Skin epidermis (tissue), 12 donors: ENCODE data around the gene KLHL36.

ENCODE experiments used
- H3K27ac ChIP-seq, 21 experiments: fragments of 200-600 bp; sonication (generic) in 11 of 21; one replicate each; pipeline ENCODE4 v1.5.0; 2020; ENCODE audit warnings: mild to moderate bottlenecking in 3 of 21, inconsistent platforms in 2 of 21, moderate library complexity in 2 of 21
- H3K4me3 ChIP-seq, 7 experiments: fragments of 200-600 bp; sonication (generic) in 2 of 7; one replicate each; pipeline ENCODE4 v1.5.0; 2020; ENCODE audit warnings: inconsistent platforms in 2 of 7, mild to moderate bottlenecking in 2 of 7, moderate library complexity in 1 of 7

The KLHL36 gene

DNA sequence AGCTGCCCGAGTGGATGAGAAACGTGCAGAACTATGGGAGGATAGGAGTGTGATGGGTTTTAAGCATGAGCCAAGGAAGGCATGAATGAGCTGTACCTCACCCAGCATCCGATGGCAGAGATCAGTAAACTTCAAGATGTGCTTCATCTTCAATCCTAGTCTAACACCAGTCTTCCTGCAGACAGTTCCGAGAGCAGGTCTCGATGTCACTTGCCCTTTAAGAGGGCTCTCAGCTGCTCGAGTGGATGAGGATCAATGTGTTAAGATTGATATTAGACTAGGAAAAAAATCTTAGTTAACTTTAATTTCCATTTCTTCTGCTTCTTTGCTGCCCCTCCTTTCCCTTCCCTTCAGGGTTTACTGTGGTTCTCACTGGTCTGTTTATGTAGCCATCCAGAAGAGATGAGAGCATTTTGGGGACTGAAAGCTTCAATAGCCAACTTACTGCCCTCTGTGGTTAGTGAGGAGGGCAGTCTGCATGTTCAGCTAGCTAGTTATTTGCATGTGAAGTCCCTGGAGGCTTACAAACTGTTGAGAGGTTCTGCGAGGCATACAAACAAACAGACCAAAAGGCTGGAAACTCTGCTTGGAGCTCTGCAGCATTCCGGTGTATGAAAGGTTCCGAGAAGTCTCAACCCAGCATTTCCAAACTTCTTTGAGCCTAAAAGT is 15.3 kb downstream of the KLHL36 start:
- H3K4me3 ChIP-seq, result no peak overlapping the region
- H3K27ac ChIP-seq, result no peak overlapping the region

DNA sequence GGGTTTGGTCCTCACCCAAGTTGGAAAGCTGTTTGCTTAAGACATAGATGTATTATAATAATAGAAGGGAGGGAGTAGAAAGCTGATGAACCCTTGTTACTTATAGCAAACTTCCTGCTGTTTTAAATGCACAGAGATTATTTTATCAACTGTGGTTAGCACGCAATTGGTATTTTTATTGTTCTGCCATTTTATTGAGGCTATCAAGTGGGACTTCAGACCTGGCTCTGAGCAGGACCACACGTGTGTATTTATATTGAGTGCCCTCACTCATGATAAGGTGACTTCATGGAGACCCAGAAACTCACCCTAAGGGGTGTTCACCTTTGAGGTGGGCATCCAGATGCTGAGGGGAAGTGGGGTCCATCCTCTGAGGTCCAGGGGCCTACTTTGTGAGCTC is 17.0 kb downstream of the KLHL36 start:
- Histone ChIP-seq H3K27ac (no peak overlapping the region), H3K4me3 (no peak overlapping the region)

DNA sequence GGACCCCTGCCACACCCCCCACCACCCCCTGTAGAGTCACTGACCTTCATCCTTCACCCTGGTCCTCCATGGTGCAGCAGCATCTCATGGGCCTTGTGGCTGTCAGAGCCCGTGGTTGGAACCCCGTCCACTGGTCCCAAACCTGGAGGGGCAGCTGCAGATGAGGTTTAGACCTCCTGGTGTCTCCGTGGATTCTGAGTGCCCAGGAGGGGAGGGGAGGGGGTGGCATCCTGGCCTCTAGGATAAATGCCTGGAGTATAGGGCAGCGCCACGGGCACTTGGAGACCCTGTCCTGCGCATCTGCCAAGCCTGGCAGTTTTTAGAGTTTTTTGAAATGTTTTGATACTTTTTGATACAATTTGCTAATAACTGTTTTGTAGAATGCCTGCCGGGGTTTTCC is 17.5 kb downstream of the KLHL36 start:
- Histone ChIP-seq H3K4me3 (no peak overlapping the region), H3K27ac (no peak overlapping the region)

DNA sequence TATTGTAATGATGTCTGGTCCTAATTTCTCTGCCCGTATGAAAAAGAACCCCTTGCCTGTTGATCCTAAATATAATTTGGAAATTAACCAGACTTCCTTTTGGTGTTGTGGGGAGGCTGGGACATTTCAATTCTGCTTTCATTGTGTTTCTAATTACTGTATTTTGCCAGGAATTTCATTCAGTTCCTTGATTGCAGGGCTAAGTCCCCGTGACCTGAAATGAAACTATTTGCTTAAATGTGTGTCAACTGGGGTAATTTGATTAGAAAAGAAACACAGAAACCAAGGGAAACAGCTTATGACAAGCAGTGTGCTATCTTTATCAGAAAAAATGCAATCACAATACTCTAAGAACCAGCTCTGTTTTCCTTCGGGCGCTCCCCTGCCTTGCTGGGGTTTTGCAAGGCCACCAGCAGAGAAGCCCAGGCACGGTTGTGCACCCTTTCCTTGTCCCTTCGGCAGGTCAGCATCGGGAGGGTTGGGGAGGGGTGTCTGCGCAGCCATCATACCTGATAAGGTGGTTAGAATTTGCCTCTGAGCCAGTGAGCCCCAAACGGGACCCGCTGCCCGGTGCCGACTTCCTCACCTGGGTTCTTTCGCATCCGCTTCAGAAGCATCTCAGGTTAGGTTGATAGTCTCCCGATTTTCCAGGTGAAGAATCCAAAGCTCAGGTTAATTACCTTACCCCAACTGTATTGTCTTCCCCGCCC is 19.4 kb downstream of the KLHL36 start:
- Histone ChIP-seq H3K4me3 (no peak overlapping the region), H3K27ac (no peak overlapping the region)

DNA sequence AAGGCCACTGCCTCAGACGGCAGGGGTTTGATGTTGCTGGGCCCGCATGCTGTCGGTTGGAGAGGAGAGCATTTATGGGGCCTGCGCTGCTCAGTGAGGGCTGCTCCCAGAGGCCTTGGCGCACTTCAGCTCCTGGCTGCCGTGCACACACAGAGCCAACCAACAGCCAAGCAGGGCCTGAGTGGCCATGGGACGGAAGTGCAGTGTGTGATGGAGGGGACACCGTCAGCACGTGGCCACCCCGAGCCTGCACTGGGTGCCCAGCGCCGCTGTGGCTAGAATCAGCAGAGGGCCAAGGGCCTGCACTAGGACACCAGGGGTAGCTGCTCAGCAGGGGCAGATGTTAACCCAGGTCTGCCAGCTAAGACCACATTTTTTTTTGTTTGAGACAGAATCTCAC is 21.8 kb downstream of the KLHL36 start:
- H3K27ac ChIP-seq, result no peak overlapping the region

DNA sequence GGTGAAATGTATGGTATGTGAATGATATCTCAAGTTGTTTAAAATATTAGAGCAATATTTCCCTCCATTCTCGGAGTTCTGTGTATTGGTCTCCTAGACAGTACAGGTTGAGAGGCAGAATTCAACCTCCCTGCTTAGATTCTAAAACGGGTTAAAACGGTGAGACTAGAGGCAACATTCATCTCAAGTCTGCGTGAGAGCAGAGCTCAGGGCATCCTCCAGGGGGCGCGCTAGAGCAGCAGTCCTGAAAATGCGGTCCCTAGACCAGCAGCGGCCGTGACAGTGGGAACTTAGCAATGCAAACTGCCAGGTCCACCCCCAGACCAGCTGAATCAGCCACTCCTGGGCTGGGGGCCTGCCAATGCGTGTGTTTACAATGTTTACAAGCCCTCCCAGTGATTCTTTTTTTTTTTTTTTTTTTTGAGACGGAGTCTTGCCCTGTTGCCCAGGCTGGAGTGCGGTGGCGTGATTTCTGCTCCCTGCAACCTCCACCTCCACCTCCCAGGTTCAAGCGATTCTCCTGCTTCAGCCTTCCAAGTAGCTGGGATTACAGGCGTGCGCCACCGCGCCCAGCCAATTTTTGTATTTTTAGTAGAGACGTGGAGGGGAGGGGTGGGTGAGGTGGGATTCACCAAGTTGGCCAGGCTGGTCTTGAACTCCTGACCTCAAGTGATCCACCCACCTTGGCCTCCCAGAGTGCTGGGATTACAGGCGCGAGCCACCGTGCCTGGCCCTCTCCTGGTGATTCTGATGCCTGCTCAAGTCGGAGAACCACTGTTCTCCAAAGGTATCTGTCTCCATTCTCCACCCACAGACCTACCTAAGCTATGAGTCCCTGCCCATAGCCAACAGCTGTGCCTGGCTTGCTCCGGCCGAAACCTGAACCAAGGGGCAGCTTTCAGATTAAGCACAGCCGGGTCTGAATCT is 24.2 kb downstream of the KLHL36 start:
- no peak overlapping the region for H3K27ac ChIP-seq
- no peak overlapping the region for H3K4me3 ChIP-seq

More for the DNA sequence above, 21.8 kb downstream of the KLHL36 start:
- H3K4me3 ChIP-seq, result no peak overlapping the region

DNA sequence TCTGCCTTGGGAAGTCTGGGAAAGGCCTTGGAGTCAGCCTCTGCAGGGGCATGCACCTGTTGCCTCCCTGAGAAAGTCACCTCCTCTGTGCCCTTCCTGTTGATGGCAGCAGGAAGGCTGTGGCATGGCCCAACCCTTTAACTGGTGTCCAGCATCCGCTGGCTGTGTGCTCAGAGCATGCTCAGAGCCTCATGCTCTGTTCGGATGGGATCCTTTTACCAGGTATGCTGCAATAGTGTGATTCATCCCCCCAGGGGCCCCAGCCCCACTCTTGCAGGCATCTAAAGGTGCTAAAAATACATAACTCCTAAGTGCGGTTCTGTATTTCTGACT is 24.9 kb downstream of the KLHL36 start:
- H3K4me3 ChIP-seq, result no peak overlapping the region

DNA sequence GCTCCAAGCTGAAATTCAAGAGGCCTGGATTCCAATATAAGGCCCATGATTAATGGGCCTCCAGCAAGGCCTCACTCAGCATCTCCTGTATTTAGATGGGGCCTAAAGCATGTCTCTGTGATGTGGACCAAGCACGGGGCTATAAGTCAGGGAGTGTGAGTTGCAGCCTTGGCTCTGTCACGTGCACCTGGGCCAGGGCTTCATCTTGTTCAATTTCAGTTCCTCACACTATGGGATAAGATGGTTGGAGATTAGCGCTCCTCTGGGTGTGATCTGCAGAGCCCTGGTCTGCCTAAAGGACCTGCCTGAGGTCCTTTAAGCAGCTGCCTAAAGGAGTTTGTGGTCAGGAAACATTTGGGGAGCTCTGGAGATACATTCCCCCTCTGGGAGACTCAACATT is 25.2 kb downstream of the KLHL36 start:
- H3K27ac ChIP-seq, result no peak overlapping the region
- no peak overlapping the region for H3K4me3 ChIP-seq

More for the DNA sequence above, 24.9 kb downstream of the KLHL36 start:
- H3K27ac ChIP-seq, result no peak overlapping the region

DNA sequence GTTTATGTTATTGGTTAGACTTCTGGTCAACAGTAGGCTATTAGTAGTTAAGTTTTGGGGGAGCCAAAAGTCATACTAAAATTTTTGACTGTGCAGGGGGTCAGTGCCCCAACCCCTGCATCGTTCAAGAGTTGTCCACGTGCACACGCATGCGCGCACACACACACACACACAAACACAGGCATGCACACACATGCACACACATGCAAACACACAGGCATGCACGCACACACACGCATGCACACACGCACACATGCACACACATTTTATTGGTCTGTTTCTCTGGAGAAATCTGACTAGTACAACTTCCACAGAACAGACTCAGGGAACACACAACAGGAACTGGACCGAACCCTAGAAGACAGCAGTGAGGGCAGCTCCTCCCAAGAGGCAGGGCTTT is 27.1 kb downstream of the KLHL36 start:
- H3K27ac ChIP-seq, result no peak overlapping the region

DNA sequence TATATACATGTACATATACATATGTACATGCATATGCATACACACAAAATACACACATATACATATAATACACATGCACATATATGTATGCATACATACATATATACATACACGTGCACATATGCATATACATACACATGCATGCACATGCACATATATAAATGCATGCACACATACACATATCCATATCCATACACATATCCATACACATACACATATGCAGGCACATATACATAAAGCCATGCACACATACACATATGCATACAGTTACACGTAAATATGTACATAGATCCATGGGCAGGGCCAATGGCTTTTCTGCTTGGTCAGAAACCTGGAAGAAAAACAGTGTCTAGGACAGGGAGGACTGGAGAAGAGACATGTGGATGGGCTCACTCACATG is 27.6 kb downstream of the KLHL36 start:
- H3K27ac ChIP-seq, result no peak overlapping the region
- H3K4me3 ChIP-seq, result no peak overlapping the region

More for the DNA sequence above, 27.1 kb downstream of the KLHL36 start:
- H3K4me3 ChIP-seq, result no peak overlapping the region

DNA sequence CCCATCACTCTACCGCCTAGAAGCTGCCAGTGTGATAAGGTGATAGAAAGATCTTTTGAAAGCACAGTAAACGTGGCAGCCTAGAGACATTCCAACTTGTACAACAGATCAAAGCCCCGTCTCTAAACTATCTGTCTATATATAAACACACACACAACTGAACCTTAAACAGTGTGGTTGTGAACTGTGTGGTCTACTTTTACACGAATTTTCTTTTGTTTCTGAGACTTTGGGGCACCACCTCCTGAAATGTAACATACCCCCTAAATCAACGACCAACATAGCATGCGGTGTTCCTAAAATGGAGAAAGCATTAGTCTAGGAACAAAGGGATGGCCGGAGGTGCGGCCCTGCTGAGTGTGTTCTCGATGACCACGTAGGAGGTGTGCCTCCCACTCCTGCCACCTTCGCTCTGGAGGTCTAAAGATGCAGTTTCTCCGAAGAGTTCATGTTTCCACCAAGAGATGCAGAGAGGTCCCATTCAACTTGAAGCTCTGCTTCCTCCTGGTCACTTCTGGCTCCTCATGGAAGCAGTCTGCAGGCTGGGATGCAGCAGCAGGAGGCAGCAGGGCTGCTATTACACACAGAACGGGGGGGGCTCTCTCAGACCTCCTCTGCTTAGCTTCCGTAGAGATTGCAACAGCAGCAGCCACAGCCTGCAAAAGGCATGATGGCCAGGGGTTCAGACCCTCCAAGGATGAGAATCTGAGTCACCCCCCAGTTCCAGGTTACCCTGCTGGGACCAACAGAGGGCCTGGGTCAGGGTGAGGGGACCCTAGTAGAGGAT is 28.9 kb downstream of the KLHL36 start:
- H3K4me3 ChIP-seq, result no peak overlapping the region
- H3K27ac ChIP-seq, result no peak overlapping the region

DNA sequence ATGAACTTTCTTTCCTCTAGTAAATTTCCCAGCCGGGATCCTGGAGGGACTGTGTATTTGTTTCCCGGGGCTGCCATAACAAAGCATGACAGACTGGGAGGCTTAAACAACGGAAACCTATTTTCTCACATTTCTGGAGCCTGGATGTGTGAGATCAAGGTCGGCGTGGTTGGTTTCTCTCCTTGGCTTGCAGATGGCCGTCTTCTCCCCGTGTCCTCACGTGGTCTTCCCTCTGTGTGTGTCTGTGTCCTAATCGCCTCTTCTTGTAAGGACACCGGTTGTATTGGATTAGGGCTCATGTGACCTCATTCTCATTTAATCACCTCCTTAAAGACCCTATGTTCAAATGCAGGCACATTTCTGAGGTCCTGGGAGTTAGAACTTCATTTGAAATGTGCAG is 29.5 kb downstream of the KLHL36 start:
- Histone ChIP-seq H3K27ac (no peak overlapping the region), H3K4me3 (no peak overlapping the region)

DNA sequence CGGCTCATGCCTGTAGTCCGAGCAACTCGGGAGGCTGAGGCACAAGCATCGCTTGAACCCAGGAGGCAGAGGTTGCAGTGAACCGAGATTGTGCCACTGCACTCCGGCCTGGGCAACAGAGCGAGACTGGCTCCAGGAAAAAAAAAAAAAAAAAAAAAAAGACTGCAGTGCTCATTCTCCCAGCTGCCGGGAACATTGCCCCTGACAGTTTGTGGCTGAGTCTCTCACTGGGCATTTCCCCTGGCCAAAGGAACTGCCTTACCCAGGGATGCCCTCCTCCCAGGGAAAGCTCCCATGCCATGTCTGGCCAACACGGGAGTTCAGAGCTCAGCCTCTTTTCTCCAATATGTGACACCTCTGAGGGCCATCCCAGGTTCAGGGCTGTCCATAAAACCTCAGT is 30.2 kb downstream of the KLHL36 start:
- no peak overlapping the region for H3K27ac ChIP-seq
- no peak overlapping the region for H3K4me3 ChIP-seq

DNA sequence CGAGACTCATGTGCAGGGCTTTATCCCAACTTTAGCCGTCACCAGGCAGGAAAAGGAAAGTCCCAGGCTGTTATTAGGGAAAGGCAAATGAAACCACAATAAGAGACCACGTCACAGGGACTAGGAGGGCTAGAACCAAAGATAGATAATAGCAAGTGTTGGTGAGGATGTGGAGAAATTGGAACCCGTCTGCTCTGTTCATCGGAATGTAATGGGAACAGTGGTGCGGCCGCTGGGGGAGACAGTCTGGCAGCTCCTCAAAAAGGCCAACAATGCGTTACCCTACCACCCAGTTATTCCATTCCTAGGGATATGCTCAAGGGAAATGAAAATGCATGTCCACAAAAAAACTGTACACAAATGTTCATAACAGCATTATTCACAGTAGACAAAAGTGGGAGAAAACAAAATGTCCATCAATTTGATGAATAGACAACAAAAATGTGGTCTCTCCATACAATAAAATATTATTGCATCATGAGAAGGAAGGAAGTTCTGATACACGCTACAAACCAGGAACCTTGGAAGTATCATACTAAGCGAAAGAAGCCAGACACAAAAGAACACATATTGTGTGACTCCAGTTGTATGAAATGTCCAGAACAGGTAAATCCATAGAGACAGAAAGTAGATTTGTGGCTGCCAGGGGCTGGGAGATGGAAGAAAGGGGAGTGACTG is 32.0 kb downstream of the KLHL36 start:
- Histone ChIP-seq H3K27ac (no peak overlapping the region), H3K4me3 (no peak overlapping the region)

DNA sequence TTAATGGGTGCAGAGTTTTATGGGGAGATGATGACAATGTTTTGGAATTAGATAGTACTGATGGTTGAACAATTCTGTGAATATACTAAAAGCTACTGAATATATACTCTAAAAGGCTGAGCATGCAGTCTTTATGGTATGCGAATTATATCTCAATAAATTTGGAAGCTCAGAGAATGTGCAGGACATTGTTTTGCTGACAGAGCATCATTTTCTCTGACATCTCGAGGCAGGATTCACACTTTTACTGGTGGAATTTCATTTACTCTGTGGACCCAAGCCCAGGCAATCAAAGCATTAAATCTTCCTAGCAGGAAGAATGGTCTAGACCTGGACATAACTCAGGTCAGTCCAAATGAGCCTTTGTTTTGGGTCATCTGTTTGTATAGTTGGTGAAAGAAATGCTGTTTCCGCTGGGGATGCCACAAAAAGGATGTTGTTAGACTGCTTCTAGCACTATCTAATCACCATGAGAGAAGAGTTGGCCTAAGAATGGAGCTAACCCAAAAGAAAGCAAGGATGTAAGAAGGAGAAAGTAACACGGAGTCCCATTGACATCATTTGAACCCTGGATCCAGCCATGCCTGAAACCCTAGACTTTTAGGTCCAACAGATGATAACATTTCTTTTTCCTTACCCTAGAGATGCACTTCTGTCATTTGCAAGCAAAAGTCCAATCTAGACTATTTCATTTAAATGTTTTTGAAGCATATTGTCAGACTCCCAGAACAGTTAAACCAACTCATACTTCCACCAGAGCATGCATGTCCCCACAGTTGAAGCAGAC is 32.7 kb downstream of the KLHL36 start:
- H3K4me3 ChIP-seq, result no peak overlapping the region

DNA sequence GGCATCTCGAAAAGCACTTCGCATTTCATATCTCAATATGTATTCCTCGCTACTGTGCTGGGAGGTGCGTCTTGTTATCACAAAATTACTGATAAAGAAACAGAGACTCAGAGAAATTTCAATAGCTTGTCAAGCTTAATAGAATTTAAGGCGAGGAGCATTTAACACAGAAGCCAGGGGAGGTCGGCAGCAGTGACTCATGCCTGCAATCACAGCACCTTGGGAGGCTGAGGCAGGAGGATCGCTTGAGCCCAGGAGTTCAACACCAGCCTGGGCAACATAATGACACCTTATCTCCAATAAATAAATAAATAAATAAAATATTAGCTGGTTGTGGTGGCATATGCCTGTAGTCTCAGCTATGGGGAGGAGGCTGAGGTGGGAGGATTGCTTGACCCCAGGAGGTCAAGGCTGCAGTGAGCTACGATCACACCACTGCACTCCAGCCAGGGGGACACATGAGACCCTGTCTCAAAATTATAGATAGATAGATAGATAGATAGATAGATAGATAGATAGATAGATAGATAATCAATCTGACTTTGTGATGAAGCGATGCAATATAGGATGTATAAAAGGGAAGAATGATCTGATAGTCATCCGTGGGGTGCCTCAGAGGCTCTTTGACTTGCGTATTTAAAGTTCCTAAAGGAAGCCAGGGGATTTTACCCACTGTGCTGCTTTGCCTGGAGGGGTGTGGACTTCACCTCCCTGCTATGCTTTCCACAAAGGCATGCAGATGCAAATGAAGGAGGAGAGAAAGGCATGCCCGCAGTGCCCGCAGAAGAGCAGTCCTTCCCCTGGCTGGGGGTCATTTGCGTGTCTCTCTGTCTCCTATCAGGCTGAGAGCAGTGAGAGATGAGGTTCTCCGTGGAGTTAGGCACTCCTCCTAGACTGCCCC is 35.6 kb downstream of the KLHL36 start:
- no peak overlapping the region for H3K4me3 ChIP-seq

More for the DNA sequence above, 32.7 kb downstream of the KLHL36 start:
- no peak overlapping the region for H3K27ac ChIP-seq

DNA sequence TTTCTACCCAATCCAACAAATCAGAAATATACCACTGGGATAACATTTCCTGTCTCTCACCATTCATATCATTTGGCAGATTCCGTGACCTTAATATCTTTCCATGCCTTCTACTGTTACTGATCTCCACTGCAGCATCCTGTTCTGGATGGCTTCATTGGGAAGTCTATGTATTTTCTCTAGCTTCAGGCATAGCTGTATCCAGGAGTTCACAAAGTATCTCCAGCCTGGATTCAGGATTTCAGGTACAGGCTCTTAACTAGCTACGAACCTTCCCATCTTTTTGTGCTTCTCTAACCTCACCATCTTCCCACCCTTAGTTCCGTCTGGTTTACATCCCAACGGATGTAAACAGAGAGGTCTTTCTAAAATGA is 36.3 kb downstream of the KLHL36 start:
- H3K27ac ChIP-seq, result no peak overlapping the region
- H3K4me3 ChIP-seq, result no peak overlapping the region

More for the DNA sequence above, 35.6 kb downstream of the KLHL36 start:
- H3K27ac ChIP-seq, result no peak overlapping the region

DNA sequence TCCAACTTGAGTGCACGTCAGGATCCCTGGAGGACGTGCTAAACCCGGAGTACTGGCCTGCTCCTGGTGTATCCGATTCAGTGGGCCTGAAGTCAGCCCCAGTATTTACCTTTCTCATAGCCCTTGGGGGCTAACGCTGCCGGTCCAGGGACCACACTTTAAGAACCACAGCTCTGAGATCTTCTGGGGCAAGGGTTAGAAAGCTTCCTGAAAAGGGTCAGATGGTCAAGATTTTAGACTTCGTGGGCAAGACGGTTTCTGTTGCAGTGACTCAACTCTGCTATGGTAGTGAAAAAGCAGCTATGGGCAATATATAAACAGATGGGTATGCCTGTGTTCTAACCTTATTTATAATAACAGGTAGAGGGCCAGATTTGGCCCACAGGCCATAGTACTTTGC is 36.9 kb downstream of the KLHL36 start:
- no peak overlapping the region for H3K4me3 ChIP-seq
- H3K27ac ChIP-seq, result no peak overlapping the region
